Measurements from ENCODE around the gene COLEC11. TPM values are rescaled to one million over a fixed set of nuclear protein-coding genes. Genes with fewer than 3 reads are reported as not detected.
"Not testable (repeated sequence)": the region's sequence is repeated elsewhere in the genome, so short reads cannot be mapped to it uniquely, and the experiment has no call there.

COLEC11 gene
- total RNA-seq, 1 donor from 2014 or later: 0.26 TPM

GRCh38 chr2:3633089-3633981, 38.4 kb downstream of the COLEC11 start:
- Histone ChIP-seq H3K4me3 (ENCODE audit: low read depth, low read length) (no peak overlapping the region), H3K27me3 (ENCODE audit: control insufficient read depth, insufficient read depth, low read length) (peaks cover 5% of the 10 kb centered on the region), H3K36me3 (ENCODE audit: control insufficient read depth, insufficient read depth, low read length) (no peaks in the 10 kb centered on the region)
- TF ChIP-seq, protein P1, sequence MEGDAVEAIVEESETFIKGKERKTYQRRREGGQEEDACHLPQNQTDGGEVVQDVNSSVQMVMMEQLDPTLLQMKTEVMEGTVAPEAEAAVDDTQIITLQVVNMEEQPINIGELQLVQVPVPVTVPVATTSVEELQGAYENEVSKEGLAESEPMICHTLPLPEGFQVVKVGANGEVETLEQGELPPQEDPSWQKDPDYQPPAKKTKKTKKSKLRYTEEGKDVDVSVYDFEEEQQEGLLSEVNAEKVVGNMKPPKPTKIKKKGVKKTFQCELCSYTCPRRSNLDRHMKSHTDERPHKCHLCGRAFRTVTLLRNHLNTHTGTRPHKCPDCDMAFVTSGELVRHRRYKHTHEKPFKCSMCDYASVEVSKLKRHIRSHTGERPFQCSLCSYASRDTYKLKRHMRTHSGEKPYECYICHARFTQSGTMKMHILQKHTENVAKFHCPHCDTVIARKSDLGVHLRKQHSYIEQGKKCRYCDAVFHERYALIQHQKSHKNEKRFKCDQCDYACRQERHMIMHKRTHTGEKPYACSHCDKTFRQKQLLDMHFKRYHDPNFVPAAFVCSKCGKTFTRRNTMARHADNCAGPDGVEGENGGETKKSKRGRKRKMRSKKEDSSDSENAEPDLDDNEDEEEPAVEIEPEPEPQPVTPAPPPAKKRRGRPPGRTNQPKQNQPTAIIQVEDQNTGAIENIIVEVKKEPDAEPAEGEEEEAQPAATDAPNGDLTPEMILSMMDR (IDR thresholded peaks at IDR 0.05; ENCODE audit: insufficient read depth, low read length, severe bottlenecking): no peak
- FAIRE-seq (peak; percentile 93), DNase-seq (ENCODE audit: low read depth) (peak; percentile 94)

DNA sequence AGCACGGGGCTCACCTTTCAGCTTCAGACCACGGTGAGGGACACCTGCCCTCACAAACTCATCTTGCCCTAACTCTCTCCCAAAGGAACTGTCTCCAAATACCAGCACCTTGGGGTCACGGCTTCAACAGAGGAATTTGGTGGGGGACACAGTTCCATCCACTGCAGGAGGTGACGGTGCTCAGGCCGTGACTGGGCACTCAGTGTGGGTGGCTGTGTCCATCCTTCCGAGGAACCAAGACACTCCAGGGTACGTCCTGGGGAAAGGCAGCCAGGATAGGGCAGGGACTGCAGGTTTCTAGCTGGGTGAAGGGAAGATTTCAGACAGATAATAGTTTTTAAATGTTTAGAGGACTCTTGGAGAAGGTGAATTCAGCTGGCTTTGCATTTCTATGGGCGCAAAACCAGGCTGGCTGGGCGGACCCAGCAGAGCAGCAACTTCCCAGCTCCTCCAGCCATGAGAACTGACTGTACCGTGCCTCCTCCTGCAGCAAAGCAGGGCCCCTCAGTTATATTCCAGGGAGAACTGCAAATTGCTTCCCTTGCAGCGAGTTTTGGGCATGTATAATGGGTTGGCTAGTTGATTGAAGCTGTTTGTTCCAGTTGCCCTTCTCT, 39.2 kb downstream of the COLEC11 start:
- no peak for DNase-seq (ENCODE audit: low read depth)
- peaks cover 5% of the 10 kb centered on the region for H3K27me3 ChIP-seq (ENCODE audit: control insufficient read depth, insufficient read depth, low read length)
- no peak for FAIRE-seq
- no peaks in the 10 kb centered on the region for H3K36me3 ChIP-seq (ENCODE audit: control insufficient read depth, insufficient read depth, low read length)
- TF ChIP-seq, protein P1 (IDR thresholded peaks at IDR 0.05; ENCODE audit: insufficient read depth, low read length, severe bottlenecking): no peak
- no peak overlapping the region for H3K4me3 ChIP-seq (ENCODE audit: low read depth, low read length)

DNA sequence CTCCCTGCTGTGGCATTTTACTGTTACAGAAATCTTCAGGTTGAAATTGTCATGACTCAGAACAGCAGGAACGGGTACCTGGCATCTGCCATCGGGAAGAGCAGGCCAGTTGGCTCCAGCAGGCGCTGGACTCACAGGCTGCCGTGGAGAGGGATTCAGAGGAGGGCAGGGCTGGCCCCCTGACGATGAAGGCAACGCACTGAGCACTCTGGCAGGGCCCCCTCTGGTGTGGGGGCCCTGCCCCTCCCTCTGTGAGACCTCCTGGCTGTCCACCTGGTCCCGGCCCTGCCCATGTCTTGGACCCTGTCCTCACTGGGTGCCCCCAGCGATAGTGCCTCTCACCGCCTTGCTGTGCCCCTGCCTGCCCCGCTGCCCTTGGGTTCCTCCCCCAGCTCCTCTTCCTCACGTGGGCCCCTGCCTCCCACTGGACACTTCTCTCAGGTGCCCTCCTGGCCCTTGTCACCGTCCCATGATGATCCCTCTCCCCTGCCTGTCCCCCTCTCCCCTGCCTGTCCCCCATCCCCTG, 39.7 kb downstream of the COLEC11 start:
- no peak overlapping the region for H3K4me3 ChIP-seq (ENCODE audit: low read depth, low read length)
- TF ChIP-seq, protein P1 (IDR thresholded peaks at IDR 0.05; ENCODE audit: insufficient read depth, low read length, severe bottlenecking): no peak
- FAIRE-seq: no peak
- H3K36me3 ChIP-seq (ENCODE audit: control insufficient read depth, insufficient read depth, low read length): no peaks in the 10 kb centered on the region
- H3K27me3 ChIP-seq (ENCODE audit: control insufficient read depth, insufficient read depth, low read length): peaks cover 5% of the 10 kb centered on the region
- no peak for DNase-seq (ENCODE audit: low read depth)

DNA sequence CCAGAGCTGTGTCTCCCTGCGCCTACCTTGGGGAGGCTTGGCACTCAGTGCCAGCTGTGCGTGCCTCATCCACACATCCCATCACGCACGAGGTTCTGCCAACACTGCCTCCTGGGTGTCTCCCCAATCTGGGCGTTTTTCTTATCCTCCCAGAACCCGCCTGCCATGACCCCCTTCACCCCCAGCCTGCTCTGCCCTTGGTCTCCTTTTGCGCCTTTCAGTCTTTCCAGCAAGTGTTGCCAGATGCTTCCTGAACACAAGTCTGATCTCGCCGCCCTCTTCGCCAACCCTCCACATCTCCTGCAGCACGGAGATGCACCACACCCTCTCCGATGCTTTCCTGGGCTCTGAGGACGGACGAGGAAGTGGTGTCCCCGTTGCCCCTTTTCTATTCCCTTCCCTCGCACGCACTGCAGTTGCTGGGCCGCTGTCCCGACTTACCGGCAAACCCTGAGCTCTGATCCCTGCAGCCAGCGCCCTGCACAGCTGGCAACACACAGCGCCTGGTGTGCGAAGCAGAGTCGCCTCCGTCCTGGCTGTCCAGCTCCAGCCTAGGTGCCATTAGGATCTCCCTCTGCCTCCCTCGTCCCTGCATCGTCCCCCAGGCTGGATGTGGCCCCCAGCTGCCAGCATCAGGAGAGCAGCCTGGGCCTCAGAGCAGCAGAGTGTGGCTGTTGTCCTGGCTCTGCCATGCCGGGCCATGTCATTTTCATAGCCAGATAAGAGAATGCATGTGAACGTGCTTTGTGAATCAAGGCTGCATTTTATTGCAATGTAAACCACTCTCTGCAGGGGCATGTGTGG, 40.5 kb downstream of the COLEC11 start:
- FAIRE-seq (no peak), DNase-seq (ENCODE audit: low read depth) (no peak)
- Histone ChIP-seq H3K36me3 (ENCODE audit: control insufficient read depth, insufficient read depth, low read length) (no peaks in the 10 kb centered on the region), H3K27me3 (ENCODE audit: control insufficient read depth, insufficient read depth, low read length) (peaks cover 5% of the 10 kb centered on the region), H3K4me3 (ENCODE audit: low read depth, low read length) (no peak overlapping the region)
- TF ChIP-seq, protein P1 (IDR thresholded peaks at IDR 0.05; ENCODE audit: insufficient read depth, low read length, severe bottlenecking): no peak

DNA sequence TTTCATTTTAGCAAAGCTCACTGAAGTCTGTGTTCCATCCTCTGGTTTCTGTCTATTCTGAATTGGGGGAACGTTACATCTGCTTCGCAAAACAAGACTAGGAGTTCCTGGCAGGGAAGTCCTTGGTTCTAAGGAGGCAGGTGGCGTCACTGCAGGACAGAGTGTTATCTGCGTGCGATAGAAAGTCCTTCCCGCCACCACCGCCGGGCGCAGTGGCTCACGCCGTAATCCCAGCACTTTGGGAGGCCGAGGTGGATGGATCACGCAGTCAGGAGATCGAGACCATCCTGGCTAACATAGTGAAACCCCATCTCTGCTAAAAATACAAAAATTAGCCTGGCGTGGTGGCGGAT, 41.0 kb downstream of the COLEC11 start:
- FAIRE-seq; H3K4me3 ChIP-seq (ENCODE audit: low read depth, low read length); H3K36me3 ChIP-seq (ENCODE audit: control insufficient read depth, insufficient read depth, low read length); DNase-seq (ENCODE audit: low read depth); H3K27me3 ChIP-seq (ENCODE audit: control insufficient read depth, insufficient read depth, low read length): not testable (repeated sequence)
